K562 (cell line): ENCODE results near the gene NUP210. TPM values are rescaled to one million over a fixed set of nuclear protein-coding genes. Genes with fewer than 3 reads are reported as not detected.

ENCODE experiments used
- CHD2 ChIP-seq: IDR thresholded peaks from 2 replicates; pipeline ENCODE4 v1.6.1; 2011; ENCODE audit warnings: low read depth, low read length
- CREB1 ChIP-seq, 2 experiments: sonication (generic) in 1 of 2; formaldehyde crosslinking in 1 of 2; IDR thresholded peaks; 2 replicates each; pipeline versions ENCODE4 v1.6.1 to v1.8.0; 2012 to 2022; ENCODE audit warnings: inconsistent platforms in 1 of 2, mild to moderate bottlenecking in 1 of 2, missing genetic modification reagents in 1 of 2, moderate library complexity in 1 of 2
- CTCF ChIP-seq, 3 experiments: IDR thresholded peaks in 2 of 3; conservative IDR thresholded peaks in 1 of 3; 2 replicates each; pipeline ENCODE4 v1.5.1; 2011 to 2012; ENCODE audit warnings: low read length in 3 of 3, mild to moderate bottlenecking in 3 of 3, control low read depth in 2 of 3, improper control_type of control experiment in 1 of 3, inconsistent platforms in 1 of 3, low read depth in 1 of 3, mixed read lengths in 1 of 3, moderate library complexity in 1 of 3; ENCODE audit not compliant: insufficient read depth in 2 of 3
- KLF13 ChIP-seq: fragments of 450-650 bp; IDR thresholded peaks from 2 replicates; pipeline ENCODE4 v1.6.1; 2016; ENCODE audit warnings: missing genetic modification characterization, low read depth, mild to moderate bottlenecking, missing compliant biosample characterization, moderate library complexity, borderline replicate concordance
- NKRF ChIP-seq: fragments of 450-650 bp; IDR thresholded peaks from 2 replicates; pipeline ENCODE4 v1.6.1; 2016; ENCODE audit warnings: borderline replicate concordance
- PHB2 ChIP-seq: fragments of 450-650 bp; IDR thresholded peaks from 2 replicates; pipeline ENCODE4 v1.6.1; 2017; ENCODE audit warnings: low read depth
- RAD21 ChIP-seq, 2 experiments: fragments of 250-450 bp in 1 of 2; fragments of 450-650 bp in 1 of 2; sonication (Bioruptor Pico) in 1 of 2; formaldehyde crosslinking in 1 of 2; IDR thresholded peaks in 1 of 2; conservative IDR thresholded peaks in 1 of 2; 2 replicates each; pipeline versions ENCODE4 v1.4.0 to v1.8.0; 2020 to 2022; ENCODE audit warnings: mild to moderate bottlenecking in 2 of 2, moderate library complexity in 1 of 2
- REST ChIP-seq, 2 experiments: fragments of 450-650 bp; formaldehyde crosslinking in 1 of 2; IDR thresholded peaks; 2 replicates each; pipeline versions ENCODE4 v1.4.0 to v1.6.1; 2014 to 2020; ENCODE audit warnings: mild to moderate bottlenecking in 2 of 2, borderline replicate concordance in 1 of 2, low read depth in 1 of 2
- SRSF1 ChIP-seq: fragments of 200-400 bp; formaldehyde crosslinking; IDR thresholded peaks from 2 replicates; pipeline ENCODE4 v1.6.1; 2017; ENCODE audit warnings: mild to moderate bottlenecking, low read depth, low read length, moderate library complexity
- TFAP4 ChIP-seq: sonication (generic); formaldehyde crosslinking; IDR thresholded peaks from 2 replicates; pipeline ENCODE4 v1.8.0; 2022; ENCODE audit warnings: missing genetic modification reagents, mild to moderate bottlenecking, moderate library complexity, borderline replicate concordance
- THRAP3 ChIP-seq: fragments of 450-650 bp; IDR thresholded peaks from 2 replicates; pipeline ENCODE4 v1.6.1; 2016; ENCODE audit warnings: mild to moderate bottlenecking, inconsistent platforms, borderline replicate concordance
- U2AF2 ChIP-seq: fragments of 200-400 bp; formaldehyde crosslinking; optimal IDR thresholded peaks from 2 replicates; pipeline ENCODE3; 2017; ENCODE audit warnings: low read depth, mild to moderate bottlenecking, low read length
- ZNF124 ChIP-seq: sonication (generic); formaldehyde crosslinking; IDR thresholded peaks from 2 replicates; pipeline ENCODE4 v1.8.1; 2022; ENCODE audit warnings: missing genetic modification reagents
- polyA plus RNA-seq, 8 experiments: library from polyadenylated mRNA; depleted of rRNA in 4 of 8; stranded (reverse) in 5 of 8; unstranded in 3 of 8; fragments of >200 nt; fragmentation: Nextera tagmentation in 2 of 8; fragmentation: Illumina TruSeq in 1 of 8; extraction: Ambion mirVana in 2 of 8; extraction: Trizol in 1 of 8; gene quantifications; 2 replicates each; pipeline versions ENCODE4 v1.2.1 to v1.2.3, GENCODE V29; 2011 to 2014; ENCODE audit warnings: inconsistent platforms in 1 of 8, missing spikeins in 1 of 8
- total RNA-seq, 7 experiments: library from RNA; depleted of rRNA in 6 of 7; stranded (reverse); fragments of >200 nt in 6 of 7; fragmentation: Illumina TruSeq in 2 of 7; extraction: Trizol in 2 of 7; gene quantifications; 2 replicates each; pipeline versions ENCODE4 v1.2.1 to v1.2.3, GENCODE V29; 2011 to 2021; ENCODE audit warnings: low replicate concordance in 1 of 7

The NUP210 gene
- total and polyA plus RNA-seq, 9 of the 15 experiments (the other 6 are each of a cell fraction or from before 2014, with no cell fraction given) = 1.2 to 138 (median 44.0) TPM

- TF ChIP-seq REST (IDR thresholded peaks at IDR 0.05; ENCODE audit: borderline replicate concordance) (0 out of 2 replicates have a peak, but pooled peaks have one; percentile 4), REST (CRISPR knock-in tag; IDR thresholded peaks at IDR 0.05; ENCODE audit: low read depth) (no peak), ZNF124 (CRISPR knock-in tag) (no peak), SRSF1 (no peak), TFAP4 (no peak), CREB1 (IDR thresholded peaks at IDR 0.05) (no peak), CREB1 (CRISPR knock-in tag; IDR thresholded peaks at IDR 0.05) (no peak), KLF13 (no peak), U2AF2 (no peak), NKRF (no peak), THRAP3 (no peak), CTCF (IDR thresholded peaks at IDR 0.05 in 2 of 3, conservative IDR thresholded peaks at IDR 0.05 in 1 of 3; ENCODE audit: insufficient read depth in 2 of 3, low read depth in 1 of 3, low read length in 3 of 3) (peak; percentile 31 to 63 (median 47)), CHD2 (no peak), RAD21 (CRISPR knock-in tag; conservative IDR thresholded peaks at IDR 0.05 in 1 of 2, IDR thresholded peaks at IDR 0.05 in 1 of 2) (peak in 1 of 2 experiments; percentile 31; a peak in 1 of 4 replicates), PHB2 (no peak)
These were observed 66.1 kb downstream of the NUP210 start (continued) for GRCh38 chr3:13353936-13354542.
